IMR-90 (cell line): ENCODE data around the gene OMG. TPM values are rescaled to one million over a fixed set of nuclear protein-coding genes. Genes with fewer than 3 reads are reported as not detected.

Experiments used
- ATAC-seq: fragments of 200-7000 bp; cut with Tn5 transposase; 2 replicates; pipeline ENCODE4 v1.9.1; 2020; ENCODE audit warnings: low read depth, mild to moderate bottlenecking, moderate library complexity
- BruUV-seq: library from RNA; stranded (reverse); fragments of 400-500 nt; replicated peaks from 2 replicates; lab custom pipeline; 2021; lab: Mats Ljungman, UMichigan
- CTCF ChIA-PET: fragments of 300-600 bp; formaldehyde crosslinking; extraction: SDS; loops from one replicate; lab custom pipeline; 2021; ENCODE audit warnings: antibody characterized with exemption; lab: Yijun Ruan, JAX
- POLR2A ChIA-PET: fragments of 300-600 bp; sonication (Branson Sonifier 250); formaldehyde crosslinking; loops from one replicate; lab custom pipeline; 2022; ENCODE audit warnings: antibody characterized with exemption; ENCODE audit not compliant: unreplicated experiment; lab: Charles Lee
- DNase-seq: peaks from one replicate; pipeline ENCODE4 v3.0.0; 2013
- H2AFZ ChIP-seq: replicated peaks from 2 replicates; pipeline ENCODE3; 2013; ENCODE audit warnings: low read length, mild to moderate bottlenecking; ENCODE audit not compliant: poor library complexity
- H2AK5ac ChIP-seq: 2 replicates; pipeline ENCODE4 v1.6.1; 2013; ENCODE audit warnings: low read depth, low read length, inconsistent platforms
- H2AK9ac ChIP-seq: replicated peaks from 2 replicates; pipeline ENCODE3; 2013; ENCODE audit warnings: mild to moderate bottlenecking, low read depth, low read length, moderate library complexity; ENCODE audit not compliant: poor library complexity
- H2BK120ac ChIP-seq: 2 replicates; pipeline ENCODE4 v1.6.1; 2013; ENCODE audit warnings: low read depth, low read length, inconsistent platforms
- H2BK15ac ChIP-seq: 3 replicates; pipeline ENCODE4 v1.6.1; 2013; ENCODE audit warnings: low read depth, low read length, inconsistent platforms
- H2BK20ac ChIP-seq: 2 replicates; pipeline ENCODE4 v1.6.1; 2013; ENCODE audit warnings: low read depth, mild to moderate bottlenecking, inconsistent platforms, low read length, moderate library complexity
- H2BK5ac ChIP-seq: 2 replicates; pipeline ENCODE4 v1.6.1; 2013; ENCODE audit warnings: mild to moderate bottlenecking, low read depth, low read length, inconsistent platforms; ENCODE audit not compliant: poor library complexity, severe bottlenecking
- H3K14ac ChIP-seq: replicated peaks from 2 replicates; pipeline ENCODE4 v1.6.1; 2013; ENCODE audit warnings: low read depth, low read length, inconsistent platforms
- H3K18ac ChIP-seq: 2 replicates; pipeline ENCODE4 v1.6.1; 2013; ENCODE audit warnings: low read depth, low read length, control low read depth
- H3K23ac ChIP-seq: 2 replicates; pipeline ENCODE4 v1.6.1; 2013; ENCODE audit warnings: low read depth, low read length, inconsistent platforms
- H3K27ac ChIP-seq: 2 replicates; pipeline ENCODE4 v1.5.1; 2013; ENCODE audit warnings: mild to moderate bottlenecking, control low read depth, low read length; ENCODE audit not compliant: insufficient read depth
- H3K27me3 ChIP-seq: 2 replicates; pipeline ENCODE4 v1.6.1; 2013; ENCODE audit warnings: low read length; ENCODE audit not compliant: control insufficient read depth, insufficient read depth
- H3K36me3 ChIP-seq: 2 replicates; pipeline ENCODE4 v1.6.1; 2013; ENCODE audit warnings: low read length, mixed read lengths; ENCODE audit not compliant: control insufficient read depth, insufficient read depth
- H3K4ac ChIP-seq: 2 replicates; pipeline ENCODE4 v1.6.1; 2013; ENCODE audit warnings: low read depth, low read length, inconsistent platforms
- H3K4me1 ChIP-seq: 2 replicates; pipeline ENCODE4 v1.6.1; 2013; ENCODE audit warnings: low read length, mixed read lengths; ENCODE audit not compliant: control insufficient read depth, insufficient read depth
- H3K4me2 ChIP-seq: 2 replicates; pipeline ENCODE4 v1.6.1; 2013; ENCODE audit warnings: low read depth, mild to moderate bottlenecking, control low read depth, low read length, moderate library complexity
- H3K4me3 ChIP-seq: 2 replicates; pipeline ENCODE4 v1.5.1; 2013; ENCODE audit warnings: low read depth, mild to moderate bottlenecking, control low read depth, low read length, moderate library complexity; ENCODE audit not compliant: insufficient read depth
- H3K56ac ChIP-seq: 2 replicates; pipeline ENCODE4 v1.6.1; 2013; ENCODE audit warnings: low read length, inconsistent platforms; ENCODE audit not compliant: insufficient read depth; ENCODE audit errors: extremely low read depth
- H3K79me1 ChIP-seq, 2 experiments: 2 replicates each; pipeline ENCODE4 v1.6.1; 2013; ENCODE audit warnings: low read length in 2 of 2, inconsistent platforms in 1 of 2, low read depth in 1 of 2
- H3K9ac ChIP-seq: 2 replicates; pipeline ENCODE4 v1.6.1; 2013; ENCODE audit warnings: low read depth, low read length, control low read depth
- H3K9me1 ChIP-seq: 2 replicates; pipeline ENCODE4 v1.6.1; 2013; ENCODE audit warnings: low read length, inconsistent platforms; ENCODE audit not compliant: insufficient read depth
- H3K9me3 ChIP-seq: 2 replicates; pipeline ENCODE4 v1.6.1; 2013; ENCODE audit warnings: low read length; ENCODE audit not compliant: control insufficient read depth, insufficient read depth
- H4K20me1 ChIP-seq: 2 replicates; pipeline ENCODE4 v1.6.1; 2013; ENCODE audit warnings: low read length, inconsistent platforms; ENCODE audit not compliant: insufficient read depth
- H4K5ac ChIP-seq: 2 replicates; pipeline ENCODE4 v1.6.1; 2013; ENCODE audit warnings: mild to moderate bottlenecking, low read depth, low read length, control low read depth
- H4K8ac ChIP-seq, 2 experiments: 2 replicates each; pipeline ENCODE4 v1.6.1; 2013; ENCODE audit warnings: low read depth in 2 of 2, low read length in 2 of 2, control low read depth in 1 of 2, inconsistent platforms in 1 of 2
- H4K91ac ChIP-seq: 2 replicates; pipeline ENCODE4 v1.6.1; 2013; ENCODE audit warnings: low read depth, low read length, inconsistent platforms; ENCODE audit not compliant: insufficient read depth
- MAZ ChIP-seq: IDR thresholded peaks from 2 replicates; pipeline ENCODE4 v1.6.1; 2012; ENCODE audit warnings: low read depth, mild to moderate bottlenecking, low read length, improper control_type of control experiment, moderate library complexity, borderline replicate concordance
- MXI1 ChIP-seq: IDR thresholded peaks from 2 replicates; pipeline ENCODE4 v1.6.1; 2012; ENCODE audit warnings: low read depth, mild to moderate bottlenecking, low read length, moderate library complexity, borderline replicate concordance
- WGBS, 2 experiments: methylation state at CpG; one replicate each; pipeline versions ENCODE4 v1.1.5 to v1.1.7; 2013; ENCODE audit warnings: missing lambda C conversion rate in 2 of 2; ENCODE audit not compliant: insufficient read length in 1 of 2; ENCODE audit errors: extremely low coverage in 2 of 2; 5-methylcytosine and 5-hydroxymethylcytosine counted together
- dilution Hi-C: fragments of 300-500 bp; cut with HindIII; formaldehyde crosslinking; loops from one replicate; pipeline ENCODE4 v1.14.3; 2018; ENCODE audit warnings: low sequenced_read_pairs; ENCODE audit not compliant: unreplicated experiment
- in situ Hi-C: fragments of 300-500 bp; cut with MboI; formaldehyde crosslinking; loops from 3 replicates; pipeline ENCODE4 v1.14.3; 2019; ENCODE audit warnings: low sequenced_read_pairs, inconsistent platforms, mixed read lengths
- intact Hi-C: fragments of 100-400 bp; cut with micrococcal nuclease; formaldehyde crosslinking; loops from 2 replicates; pipeline ENCODE4 v1.10.0; 2022
- polyA plus RNA-seq, 3 experiments: library from polyadenylated mRNA; depleted of rRNA; stranded (reverse); fragments of >200 nt; gene quantifications; 2 replicates each; pipeline ENCODE4 v1.2.3, GENCODE V29; 2012; ENCODE audit warnings: low replicate concordance in 1 of 3
- total RNA-seq: library from RNA; depleted of rRNA; stranded (reverse); fragments of >200 nt; gene quantifications from 2 replicates; pipeline ENCODE4 v1.2.3, GENCODE V29; 2012

OMG gene
- total and polyA plus RNA-seq, 2 of the 4 experiments (the other 2 are of a cell fraction), result 0.18 TPM; not detected in 1

DNA sequence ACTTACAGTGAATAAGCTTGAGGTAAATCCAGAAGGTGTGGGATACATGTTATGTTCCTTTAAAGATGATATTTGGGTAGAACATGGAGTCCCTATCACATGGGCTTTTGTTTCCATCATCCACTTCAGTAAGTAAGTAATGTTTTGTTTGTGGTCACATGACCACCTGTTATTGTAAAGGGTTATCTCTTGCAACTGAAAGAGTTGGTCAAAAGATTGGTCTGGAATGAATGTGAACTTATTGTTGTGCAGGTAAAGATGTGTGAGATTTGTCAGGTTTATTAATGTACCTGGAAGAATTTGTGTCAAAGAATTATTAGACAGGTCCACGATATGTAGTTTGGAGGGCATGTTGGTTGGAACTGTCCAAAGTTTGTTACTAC is 1.6 kb downstream of the OMG start:
- Histone ChIP-seq H3K4me3 (no peak overlapping the region), H2BK120ac (no peak overlapping the region), H3K27ac (no peak overlapping the region), H4K91ac (no peak overlapping the region), H3K23ac (no peak overlapping the region), H3K18ac (no peak overlapping the region), H3K4ac (no peak overlapping the region), H3K4me2 (no peak overlapping the region), H3K27me3 (no peaks in the 10 kb centered on the region), H2AK5ac (no peak overlapping the region), H2BK15ac (no peak overlapping the region), H3K36me3 (no peaks in the 10 kb centered on the region; the same call in 1 of the 2 replicates), H2AK9ac (no peak overlapping the region), H3K9ac (no peak overlapping the region), H4K5ac (no peak overlapping the region), H4K20me1 (no peaks in the 10 kb centered on the region; the same call in 1 of the 2 replicates), H3K56ac (no peak overlapping the region), H2AFZ (no peak overlapping the region), H2BK5ac (no peak overlapping the region), H3K9me3 (no peaks in the 10 kb centered on the region), H2BK20ac (no peak overlapping the region), H3K4me1 (no peaks in the 10 kb centered on the region), H3K79me1 (peaks cover 9 to 33% of the 10 kb centered on the region in 2 experiments), H4K8ac (no peak overlapping the region), H3K9me1 (no peaks in the 10 kb centered on the region; the same call in 1 of the 2 replicates), H3K14ac (no peak overlapping the region)
- WGBS, 2 experiments, result 100% methylated on average over 1 of the region's 1 CpG; no CpG with 5 or more reads in 1 of the 2 experiments
- ATAC-seq, result no peak
- dilution Hi-C loops, result no loop called here
- no TSS peak for BruUV-seq
- intact Hi-C loops, result no loop called here
- in situ Hi-C loops, result no loop called here
- ChIA-PET POLR2A (no interaction called here), CTCF (no interaction called here)
- TF ChIP-seq MAZ, result no peak
- TF ChIP-seq MXI1, result no peak
- DNase-seq, result no peak
